ENCODE measurements around the gene DTHD1.

The DTHD1 gene

DNA sequence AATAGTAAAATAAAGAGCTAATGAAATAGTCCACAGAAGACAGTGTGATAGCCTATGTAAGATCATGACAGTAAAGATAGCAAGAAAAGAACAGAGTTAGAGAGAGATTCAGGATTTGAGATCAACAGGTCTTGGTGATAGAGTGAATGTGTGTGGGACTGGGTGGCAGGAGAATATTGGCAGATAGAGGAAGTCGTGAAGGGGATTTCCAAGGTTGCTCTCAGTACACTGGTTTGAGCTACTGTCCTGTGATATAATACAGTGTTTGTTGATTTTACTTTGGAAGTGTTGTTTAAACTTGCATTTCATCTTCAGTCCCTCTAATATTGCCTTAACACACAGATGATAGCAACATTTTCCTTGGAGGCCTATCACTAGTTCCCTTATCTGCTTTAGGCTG, 44.1 kb downstream of the DTHD1 start:
- CTCF ChIA-PET = no interaction called here
- TF ChIP-seq, protein P1, sequence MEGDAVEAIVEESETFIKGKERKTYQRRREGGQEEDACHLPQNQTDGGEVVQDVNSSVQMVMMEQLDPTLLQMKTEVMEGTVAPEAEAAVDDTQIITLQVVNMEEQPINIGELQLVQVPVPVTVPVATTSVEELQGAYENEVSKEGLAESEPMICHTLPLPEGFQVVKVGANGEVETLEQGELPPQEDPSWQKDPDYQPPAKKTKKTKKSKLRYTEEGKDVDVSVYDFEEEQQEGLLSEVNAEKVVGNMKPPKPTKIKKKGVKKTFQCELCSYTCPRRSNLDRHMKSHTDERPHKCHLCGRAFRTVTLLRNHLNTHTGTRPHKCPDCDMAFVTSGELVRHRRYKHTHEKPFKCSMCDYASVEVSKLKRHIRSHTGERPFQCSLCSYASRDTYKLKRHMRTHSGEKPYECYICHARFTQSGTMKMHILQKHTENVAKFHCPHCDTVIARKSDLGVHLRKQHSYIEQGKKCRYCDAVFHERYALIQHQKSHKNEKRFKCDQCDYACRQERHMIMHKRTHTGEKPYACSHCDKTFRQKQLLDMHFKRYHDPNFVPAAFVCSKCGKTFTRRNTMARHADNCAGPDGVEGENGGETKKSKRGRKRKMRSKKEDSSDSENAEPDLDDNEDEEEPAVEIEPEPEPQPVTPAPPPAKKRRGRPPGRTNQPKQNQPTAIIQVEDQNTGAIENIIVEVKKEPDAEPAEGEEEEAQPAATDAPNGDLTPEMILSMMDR (IDR thresholded peaks at IDR 0.05; ENCODE audit: insufficient read depth, low read length, missing control alignments) = no peak
- no peak overlapping the region for H3K4me3 ChIP-seq (ENCODE audit: low read depth, low read length)
- no peak for DNase-seq (ENCODE audit: low read depth, low spot score)
- POLR2A ChIA-PET = no interaction called here

DNA sequence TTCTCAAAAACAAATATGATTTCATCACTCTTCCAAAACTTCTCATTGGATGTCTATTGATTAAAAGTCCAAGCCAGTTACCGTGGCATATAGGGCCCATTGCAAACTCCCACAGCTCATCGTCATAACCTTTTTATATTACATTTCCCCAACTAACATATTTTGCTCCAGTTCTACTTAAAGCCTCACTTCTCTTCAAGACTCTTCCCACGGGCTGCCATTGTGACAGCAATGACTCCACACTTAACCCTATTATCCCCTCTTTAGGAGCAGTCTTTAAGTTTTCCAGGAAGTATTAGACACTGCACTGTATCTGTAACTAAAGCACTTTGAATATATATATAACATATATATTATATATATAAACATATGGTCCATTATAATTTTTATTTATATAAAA, 44.5 kb downstream of the DTHD1 start:
- H3K4me3 ChIP-seq (ENCODE audit: low read depth, low read length) = no peak overlapping the region
- DNase-seq (ENCODE audit: low read depth, low spot score) = no peak
- TF ChIP-seq, protein P1 (IDR thresholded peaks at IDR 0.05; ENCODE audit: insufficient read depth, low read length, missing control alignments) = no peak
- POLR2A ChIA-PET = no interaction called here
- CTCF ChIA-PET = no interaction called here

DNA sequence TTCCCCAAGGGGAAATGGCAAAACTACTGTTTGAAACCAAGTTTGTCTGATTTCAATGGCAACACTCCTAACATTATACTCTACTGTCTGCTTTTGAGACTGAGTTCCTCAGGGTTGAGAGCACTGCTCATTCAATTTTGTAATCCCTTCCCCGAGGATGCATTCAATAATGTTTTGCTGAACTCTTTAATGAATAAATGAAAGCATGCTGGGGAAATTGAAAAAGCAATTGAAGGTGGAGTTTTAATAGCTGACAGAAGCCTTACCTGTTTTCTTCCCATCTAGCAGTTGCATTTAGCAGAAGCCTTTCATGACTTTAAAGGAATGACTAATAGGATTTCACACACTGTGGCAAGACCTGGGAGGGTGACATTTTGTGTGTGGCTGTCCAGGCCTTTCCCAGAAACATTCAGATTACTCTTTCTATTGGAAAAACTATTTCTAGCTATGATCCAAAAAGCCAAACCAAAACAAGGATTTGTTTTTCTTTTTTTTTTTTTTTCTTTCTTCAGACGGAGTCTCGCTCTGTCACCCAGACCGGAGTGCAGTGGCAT, 45.1 kb downstream of the DTHD1 start:
- TF ChIP-seq, protein P1 (IDR thresholded peaks at IDR 0.05; ENCODE audit: insufficient read depth, low read length, missing control alignments) = no peak
- no peak overlapping the region for H3K4me3 ChIP-seq (ENCODE audit: low read depth, low read length)
- DNase-seq (ENCODE audit: low read depth, low spot score) = no peak
- CTCF ChIA-PET = no interaction called here
- POLR2A ChIA-PET = no interaction called here

DNA sequence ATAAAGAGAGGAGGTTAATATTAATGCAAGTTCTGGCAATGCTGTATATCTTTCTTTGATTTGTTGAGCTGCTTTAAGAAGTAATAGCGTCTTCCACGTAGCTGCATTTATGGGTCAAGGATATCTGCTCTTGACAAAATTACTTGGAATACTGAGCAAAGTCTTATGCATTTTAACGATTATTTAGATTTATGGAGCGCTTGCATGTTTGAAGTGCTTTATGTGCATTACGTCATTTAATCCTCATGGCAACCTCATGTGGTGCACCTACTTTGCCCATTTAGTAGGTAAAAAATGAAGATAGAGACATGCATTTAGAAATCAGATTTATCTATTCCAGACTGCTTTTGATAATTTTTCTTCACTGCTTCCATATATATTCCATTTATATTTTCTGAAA, 46.0 kb downstream of the DTHD1 start:
- DNase-seq (ENCODE audit: low read depth, low spot score) = no peak
- no peak overlapping the region for H3K4me3 ChIP-seq (ENCODE audit: low read depth, low read length)
- TF ChIP-seq, protein P1 (IDR thresholded peaks at IDR 0.05; ENCODE audit: insufficient read depth, low read length, missing control alignments) = no peak
- POLR2A ChIA-PET = no interaction called here
- CTCF ChIA-PET = no interaction called here

DNA sequence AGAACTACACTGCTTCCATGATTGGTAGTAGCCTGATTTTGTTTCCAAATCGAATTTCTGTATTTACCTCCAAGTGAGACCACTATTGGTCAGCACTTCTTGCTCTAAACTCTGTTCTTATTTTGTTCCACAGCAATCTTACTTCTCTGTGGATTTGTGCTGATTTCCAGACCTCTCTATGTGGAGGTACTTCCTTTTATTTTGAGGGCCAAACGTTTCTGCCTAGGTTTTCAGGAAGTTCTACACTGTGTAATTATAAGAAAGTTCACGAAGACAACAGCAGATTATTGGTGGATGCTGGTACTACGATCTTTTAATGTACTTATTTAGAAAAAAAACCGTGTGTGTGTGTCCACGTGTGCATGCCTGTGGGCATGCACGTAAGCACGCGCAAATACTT, 46.7 kb downstream of the DTHD1 start:
- DNase-seq (ENCODE audit: low read depth, low spot score) = no peak
- ChIA-PET CTCF (no interaction called here), POLR2A (no interaction called here)

DNA sequence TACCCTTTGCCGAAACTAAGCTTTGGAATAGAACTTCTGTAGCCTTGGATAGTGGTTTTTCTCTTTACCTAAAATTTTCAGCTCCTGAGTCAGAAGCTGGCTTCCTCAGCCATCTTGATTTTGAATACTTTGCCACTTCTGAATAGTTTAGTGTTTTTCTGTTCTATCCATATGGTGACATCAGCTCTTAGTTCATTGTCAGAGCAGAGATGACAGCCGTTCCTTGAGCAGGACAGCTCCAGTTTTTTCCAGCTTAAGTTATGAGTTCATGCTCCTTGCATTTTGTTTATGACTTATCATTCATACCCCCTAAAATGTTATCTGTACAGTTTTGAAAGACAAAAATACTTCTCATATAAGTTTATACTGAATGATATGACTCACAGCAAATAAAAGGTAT, 47.8 kb downstream of the DTHD1 start:
- no peak for DNase-seq (ENCODE audit: low read depth, low spot score)
- TF ChIP-seq, protein P1 (IDR thresholded peaks at IDR 0.05; ENCODE audit: insufficient read depth, low read length, missing control alignments) = no peak
- ChIA-PET POLR2A (no interaction called here), CTCF (no interaction called here)
- H3K4me3 ChIP-seq (ENCODE audit: low read depth, low read length) = no peak overlapping the region

More for the DNA sequence above, 46.7 kb downstream of the DTHD1 start:
- H3K4me3 ChIP-seq (ENCODE audit: low read depth, low read length) = no peak overlapping the region
- TF ChIP-seq, protein P1 (IDR thresholded peaks at IDR 0.05; ENCODE audit: insufficient read depth, low read length, missing control alignments) = no peak
